Measurements from ENCODE around the gene NYNRIN. TPM values are rescaled to one million over a fixed set of nuclear protein-coding genes. Genes with fewer than 3 reads are reported as not detected.

Gene NYNRIN
- total and polyA plus RNA-seq, 2 experiments from 2014 or later: 3.1 to 20.0 TPM

DNA sequence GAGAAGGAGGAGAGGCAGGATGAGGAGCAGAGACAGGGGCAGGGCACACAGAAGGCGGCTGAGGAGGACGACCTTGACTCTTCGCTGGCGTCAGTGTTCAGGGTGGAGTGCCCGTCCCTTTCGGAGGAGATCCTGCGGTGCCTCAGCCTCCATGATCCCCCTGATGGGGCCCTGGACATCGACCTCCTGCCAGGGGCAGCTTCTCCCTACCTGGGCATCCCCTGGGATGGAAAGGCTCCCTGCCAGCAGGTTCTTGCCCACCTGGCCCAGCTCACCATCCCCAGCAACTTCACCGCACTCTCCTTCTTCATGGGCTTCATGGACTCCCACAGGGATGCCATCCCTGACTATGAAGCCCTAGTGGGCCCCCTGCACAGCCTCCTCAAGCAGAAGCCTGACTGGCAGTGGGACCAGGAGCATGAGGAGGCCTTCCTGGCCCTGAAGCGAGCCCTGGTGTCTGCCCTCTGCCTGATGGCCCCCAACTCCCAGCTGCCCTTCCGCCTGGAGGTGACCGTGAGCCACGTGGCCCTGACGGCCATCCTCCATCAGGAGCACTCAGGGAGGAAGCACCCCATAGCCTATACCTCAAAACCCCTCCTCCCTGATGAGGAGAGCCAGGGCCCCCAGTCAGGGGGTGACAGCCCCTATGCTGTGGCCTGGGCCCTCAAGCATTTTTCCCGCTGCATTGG lies 16.1 kb downstream of the NYNRIN start:
- H3K4me1 Mint-ChIP-seq: peaks cover 2% of the 10 kb centered on the region; the same call in 1 of the 3 replicates
- H3K27me3 Mint-ChIP-seq (ENCODE audit: insufficient read depth, low read depth, poor library complexity): peaks cover 11% of the 10 kb centered on the region
- no peak overlapping the region for H3K4me3 Mint-ChIP-seq
- Histone ChIP-seq H3K27ac (ENCODE audit: low read depth) (no peak overlapping the region), H3K4me3 (no peak overlapping the region), H3K27me3 (ENCODE audit: insufficient read depth) (0 out of 2 replicates have a peak, but pooled peaks cover under 1% of the 10 kb centered on the region), H3K4me1 (ENCODE audit: insufficient read depth) (no peaks in the 10 kb centered on the region), H3K4me2 (no peak overlapping the region), H3K36me3 (ENCODE audit: insufficient read depth) (no peaks in the 10 kb centered on the region), H2AFZ (no peak overlapping the region), H3K9me2 (ENCODE audit: insufficient read depth) (no peaks in the 10 kb centered on the region), H3F3A (replicated peaks; ENCODE audit: low read depth) (no peaks in the 10 kb centered on the region), H4K20me1 (replicated peaks; ENCODE audit: insufficient read depth) (no peaks in the 10 kb centered on the region), H3K79me2 (replicated peaks; ENCODE audit: insufficient read depth) (no peaks in the 10 kb centered on the region)
- no peak for DNase-seq (ENCODE audit: low spot score)
- H3K36me3 Mint-ChIP-seq (ENCODE audit: low read depth): peaks cover 5% of the 10 kb centered on the region; the same call in 1 of the 3 replicates
- TF ChIP-seq ZNF331 (CRISPR knock-in tag; IDR thresholded peaks at IDR 0.05; ENCODE audit: low read depth) (no peak), EZH2phosphoT487 (IDR thresholded peaks at IDR 0.05; ENCODE audit: unreplicated experiment) (no peak), ZNF114 (CRISPR knock-in tag; IDR thresholded peaks at IDR 0.05) (no peak), NANOG (IDR thresholded peaks at IDR 0.05; ENCODE audit: borderline replicate concordance) (no peak), POLR2AphosphoS5 (IDR thresholded peaks at IDR 0.05; ENCODE audit: low read depth) (no peak), JUNB (IDR thresholded peaks at IDR 0.05; ENCODE audit: unreplicated experiment) (no peak), STAT1 (IDR thresholded peaks at IDR 0.05; ENCODE audit: unreplicated experiment) (no peak)
- TF ChIP-seq, protein P1, sequence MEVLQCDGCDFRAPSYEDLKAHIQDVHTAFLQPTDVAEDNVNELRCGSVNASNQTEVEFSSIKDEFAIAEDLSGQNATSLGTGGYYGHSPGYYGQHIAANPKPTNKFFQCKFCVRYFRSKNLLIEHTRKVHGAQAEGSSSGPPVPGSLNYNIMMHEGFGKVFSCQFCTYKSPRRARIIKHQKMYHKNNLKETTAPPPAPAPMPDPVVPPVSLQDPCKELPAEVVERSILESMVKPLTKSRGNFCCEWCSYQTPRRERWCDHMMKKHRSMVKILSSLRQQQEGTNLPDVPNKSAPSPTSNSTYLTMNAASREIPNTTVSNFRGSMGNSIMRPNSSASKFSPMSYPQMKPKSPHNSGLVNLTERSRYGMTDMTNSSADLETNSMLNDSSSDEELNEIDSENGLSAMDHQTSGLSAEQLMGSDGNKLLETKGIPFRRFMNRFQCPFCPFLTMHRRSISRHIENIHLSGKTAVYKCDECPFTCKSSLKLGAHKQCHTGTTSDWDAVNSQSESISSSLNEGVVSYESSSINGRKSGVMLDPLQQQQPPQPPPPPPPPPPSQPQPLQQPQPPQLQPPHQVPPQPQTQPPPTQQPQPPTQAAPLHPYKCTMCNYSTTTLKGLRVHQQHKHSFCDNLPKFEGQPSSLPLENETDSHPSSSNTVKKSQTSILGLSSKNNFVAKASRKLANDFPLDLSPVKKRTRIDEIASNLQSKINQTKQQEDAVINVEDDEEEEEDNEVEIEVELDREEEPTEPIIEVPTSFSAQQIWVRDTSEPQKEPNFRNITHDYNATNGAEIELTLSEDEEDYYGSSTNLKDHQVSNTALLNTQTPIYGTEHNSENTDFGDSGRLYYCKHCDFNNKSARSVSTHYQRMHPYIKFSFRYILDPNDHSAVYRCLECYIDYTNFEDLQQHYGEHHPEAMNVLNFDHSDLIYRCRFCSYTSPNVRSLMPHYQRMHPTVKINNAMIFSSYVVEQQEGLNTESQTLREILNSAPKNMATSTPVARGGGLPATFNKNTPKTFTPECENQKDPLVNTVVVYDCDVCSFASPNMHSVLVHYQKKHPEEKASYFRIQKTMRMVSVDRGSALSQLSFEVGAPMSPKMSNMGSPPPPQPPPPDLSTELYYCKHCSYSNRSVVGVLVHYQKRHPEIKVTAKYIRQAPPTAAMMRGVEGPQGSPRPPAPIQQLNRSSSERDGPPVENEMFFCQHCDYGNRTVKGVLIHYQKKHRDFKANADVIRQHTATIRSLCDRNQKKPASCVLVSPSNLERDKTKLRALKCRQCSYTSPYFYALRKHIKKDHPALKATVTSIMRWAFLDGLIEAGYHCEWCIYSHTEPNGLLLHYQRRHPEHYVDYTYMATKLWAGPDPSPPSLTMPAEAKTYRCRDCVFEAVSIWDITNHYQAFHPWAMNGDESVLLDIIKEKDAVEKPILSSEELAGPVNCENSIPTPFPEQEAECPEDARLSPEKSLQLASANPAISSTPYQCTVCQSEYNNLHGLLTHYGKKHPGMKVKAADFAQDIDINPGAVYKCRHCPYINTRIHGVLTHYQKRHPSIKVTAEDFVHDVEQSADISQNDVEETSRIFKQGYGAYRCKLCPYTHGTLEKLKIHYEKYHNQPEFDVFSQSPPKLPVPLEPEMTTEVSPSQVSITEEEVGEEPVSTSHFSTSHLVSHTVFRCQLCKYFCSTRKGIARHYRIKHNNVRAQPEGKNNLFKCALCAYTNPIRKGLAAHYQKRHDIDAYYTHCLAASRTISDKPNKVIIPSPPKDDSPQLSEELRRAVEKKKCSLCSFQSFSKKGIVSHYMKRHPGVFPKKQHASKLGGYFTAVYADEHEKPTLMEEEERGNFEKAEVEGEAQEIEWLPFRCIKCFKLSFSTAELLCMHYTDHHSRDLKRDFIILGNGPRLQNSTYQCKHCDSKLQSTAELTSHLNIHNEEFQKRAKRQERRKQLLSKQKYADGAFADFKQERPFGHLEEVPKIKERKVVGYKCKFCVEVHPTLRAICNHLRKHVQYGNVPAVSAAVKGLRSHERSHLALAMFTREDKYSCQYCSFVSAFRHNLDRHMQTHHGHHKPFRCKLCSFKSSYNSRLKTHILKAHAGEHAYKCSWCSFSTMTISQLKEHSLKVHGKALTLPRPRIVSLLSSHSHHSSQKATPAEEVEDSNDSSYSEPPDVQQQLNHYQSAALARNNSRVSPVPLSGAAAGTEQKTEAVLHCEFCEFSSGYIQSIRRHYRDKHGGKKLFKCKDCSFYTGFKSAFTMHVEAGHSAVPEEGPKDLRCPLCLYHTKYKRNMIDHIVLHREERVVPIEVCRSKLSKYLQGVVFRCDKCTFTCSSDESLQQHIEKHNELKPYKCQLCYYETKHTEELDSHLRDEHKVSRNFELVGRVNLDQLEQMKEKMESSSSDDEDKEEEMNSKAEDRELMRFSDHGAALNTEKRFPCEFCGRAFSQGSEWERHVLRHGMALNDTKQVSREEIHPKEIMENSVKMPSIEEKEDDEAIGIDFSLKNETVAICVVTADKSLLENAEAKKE (CRISPR knock-in tag; IDR thresholded peaks at IDR 0.05): no peak
- TF ChIP-seq, protein P2, sequence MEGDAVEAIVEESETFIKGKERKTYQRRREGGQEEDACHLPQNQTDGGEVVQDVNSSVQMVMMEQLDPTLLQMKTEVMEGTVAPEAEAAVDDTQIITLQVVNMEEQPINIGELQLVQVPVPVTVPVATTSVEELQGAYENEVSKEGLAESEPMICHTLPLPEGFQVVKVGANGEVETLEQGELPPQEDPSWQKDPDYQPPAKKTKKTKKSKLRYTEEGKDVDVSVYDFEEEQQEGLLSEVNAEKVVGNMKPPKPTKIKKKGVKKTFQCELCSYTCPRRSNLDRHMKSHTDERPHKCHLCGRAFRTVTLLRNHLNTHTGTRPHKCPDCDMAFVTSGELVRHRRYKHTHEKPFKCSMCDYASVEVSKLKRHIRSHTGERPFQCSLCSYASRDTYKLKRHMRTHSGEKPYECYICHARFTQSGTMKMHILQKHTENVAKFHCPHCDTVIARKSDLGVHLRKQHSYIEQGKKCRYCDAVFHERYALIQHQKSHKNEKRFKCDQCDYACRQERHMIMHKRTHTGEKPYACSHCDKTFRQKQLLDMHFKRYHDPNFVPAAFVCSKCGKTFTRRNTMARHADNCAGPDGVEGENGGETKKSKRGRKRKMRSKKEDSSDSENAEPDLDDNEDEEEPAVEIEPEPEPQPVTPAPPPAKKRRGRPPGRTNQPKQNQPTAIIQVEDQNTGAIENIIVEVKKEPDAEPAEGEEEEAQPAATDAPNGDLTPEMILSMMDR (conservative IDR thresholded peaks at IDR 0.05; ENCODE audit: low read depth in 2 of 2): no peak
- TF ChIP-seq, protein P3, sequence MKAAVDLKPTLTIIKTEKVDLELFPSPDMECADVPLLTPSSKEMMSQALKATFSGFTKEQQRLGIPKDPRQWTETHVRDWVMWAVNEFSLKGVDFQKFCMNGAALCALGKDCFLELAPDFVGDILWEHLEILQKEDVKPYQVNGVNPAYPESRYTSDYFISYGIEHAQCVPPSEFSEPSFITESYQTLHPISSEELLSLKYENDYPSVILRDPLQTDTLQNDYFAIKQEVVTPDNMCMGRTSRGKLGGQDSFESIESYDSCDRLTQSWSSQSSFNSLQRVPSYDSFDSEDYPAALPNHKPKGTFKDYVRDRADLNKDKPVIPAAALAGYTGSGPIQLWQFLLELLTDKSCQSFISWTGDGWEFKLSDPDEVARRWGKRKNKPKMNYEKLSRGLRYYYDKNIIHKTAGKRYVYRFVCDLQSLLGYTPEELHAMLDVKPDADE (IDR thresholded peaks at IDR 0.05): no peak
- no peak for ATAC-seq
- no peak overlapping the region for H3K27ac Mint-ChIP-seq
- H3K9me3 Mint-ChIP-seq: peaks cover 2% of the 10 kb centered on the region; the same call in 1 of the 3 replicates

All from GM23338 (cell line).